NT2/D1 (cell line): ENCODE measurements around the gene MRPL34.

ENCODE experiments used
- SUZ12 ChIP-seq: IDR thresholded peaks from 2 replicates; pipeline ENCODE4 v1.6.1; 2011; ENCODE audit not compliant: insufficient read length, insufficient read depth; ENCODE audit errors: extremely low read depth
- YY1 ChIP-seq: IDR thresholded peaks from 2 replicates; pipeline ENCODE4 v1.6.1; 2011; ENCODE audit not compliant: insufficient read length, insufficient read depth
- ZNF274 ChIP-seq: IDR thresholded peaks from 2 replicates; pipeline ENCODE4 v1.6.1; 2011; ENCODE audit warnings: mild to moderate bottlenecking, low read depth, low read length

DNA sequence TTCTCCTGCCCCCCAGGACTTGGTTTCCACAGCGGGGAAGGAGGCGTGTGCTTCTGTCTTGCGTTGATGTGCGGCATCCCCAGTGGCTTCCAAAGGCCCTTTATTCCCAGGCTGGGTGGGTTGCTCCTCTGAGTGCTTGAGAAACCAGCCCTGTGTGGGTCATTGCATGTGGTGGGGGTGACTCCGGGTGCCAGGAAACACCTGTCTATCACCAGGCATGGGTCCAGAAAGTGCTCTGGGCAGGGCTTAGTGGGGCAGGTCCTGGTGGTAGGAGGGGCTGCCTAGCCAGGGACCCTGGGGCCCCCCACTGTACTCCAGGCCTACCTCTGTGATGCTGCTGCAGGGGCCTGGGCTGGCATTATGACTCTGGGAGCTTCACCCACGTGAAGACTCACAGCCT lies 13.3 kb downstream of the MRPL34 start:
- TF ChIP-seq YY1 = no peak
- TF ChIP-seq SUZ12 = no peak
- TF ChIP-seq ZNF274 = no peak
